Measurements from ENCODE around the gene NKX2-8.

The NKX2-8 gene

DNA sequence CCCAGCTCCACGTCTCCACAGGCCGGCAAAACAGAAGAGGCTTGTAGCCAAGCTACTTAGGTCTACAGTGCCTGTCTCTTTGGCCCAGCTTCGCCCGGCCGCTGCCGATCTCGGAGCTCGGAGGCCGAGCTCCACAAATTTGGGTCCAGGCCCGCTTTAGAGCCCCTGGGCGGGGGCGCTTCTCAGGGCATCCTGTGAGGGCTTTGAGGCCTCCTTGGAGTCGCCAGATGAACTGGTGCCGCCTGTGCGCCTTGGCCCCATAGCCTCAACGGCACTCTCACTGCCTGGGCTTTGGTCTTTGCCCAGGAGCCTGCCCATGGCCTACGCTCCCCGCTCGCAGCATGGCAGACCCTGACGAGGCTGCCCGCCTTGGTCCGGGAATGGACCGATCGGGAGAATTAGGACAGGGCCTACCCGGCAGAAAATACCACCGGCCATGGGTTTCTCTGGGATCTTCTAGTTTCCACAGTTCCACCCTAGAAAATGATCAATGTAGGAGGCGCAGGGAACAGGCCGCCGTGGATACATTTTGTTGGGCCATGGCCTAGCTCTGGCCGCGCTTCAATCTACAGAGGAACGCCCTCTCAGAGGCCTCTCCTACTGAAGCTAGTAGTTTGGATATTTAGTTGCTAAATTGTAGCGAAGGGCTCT is 953 bp upstream of the NKX2-8 start:
- Histone ChIP-seq H2AFZ (ENCODE audit: low read length) (no peak overlapping the region), H3K4me3 (ENCODE audit: low read length) (no peak overlapping the region), H3K4me1 (ENCODE audit: low read length) (no peaks in the 10 kb centered on the region), H3K27ac (ENCODE audit: low read length) (no peak overlapping the region), H3K9ac (ENCODE audit: low read length) (no peak overlapping the region), H3K4me2 (ENCODE audit: low read depth, low read length) (no peak overlapping the region), H3F3A (ENCODE audit: insufficient read depth, low read length) (no peaks in the 10 kb centered on the region), H3K79me2 (ENCODE audit: low read length) (no peaks in the 10 kb centered on the region), H3K36me3 (replicated peaks; ENCODE audit: insufficient read depth, low read length) (no peaks in the 10 kb centered on the region), H3K9me2 (replicated peaks; ENCODE audit: insufficient read depth, low read length) (no peaks in the 10 kb centered on the region), H3K9me3 (replicated peaks; ENCODE audit: insufficient read depth, low read length) (no peaks in the 10 kb centered on the region), H4K20me1 (ENCODE audit: insufficient read depth, low read length) (no peaks in the 10 kb centered on the region), H3K27me3 (replicated peaks; ENCODE audit: insufficient read depth, low read length) (no peaks in the 10 kb centered on the region)
- no peak for TF ChIP-seq CTCF (IDR thresholded peaks at IDR 0.05; ENCODE audit: low read length)
- no peak for TF ChIP-seq EZH2phosphoT487 (IDR thresholded peaks at IDR 0.05; ENCODE audit: low read length)
- no peak for TF ChIP-seq EZH2 (optimal IDR thresholded peaks at IDR 0.05; ENCODE audit: low read depth, low read length)
- no peak for DNase-seq

GRCh38 chr14:36582874-36583241 is 444 bp upstream of the NKX2-8 start:
- no peaks in the 10 kb centered on the region for H3K27me3 ChIP-seq (replicated peaks; ENCODE audit: insufficient read depth, low read length)
- H3K4me2 ChIP-seq (ENCODE audit: low read depth, low read length) = no peak overlapping the region

GRCh38 chr14:36580856-36581831 is 1.3 kb downstream of the NKX2-8 start:
- Histone ChIP-seq H3K36me3 (replicated peaks; ENCODE audit: insufficient read depth, low read length) (no peaks in the 10 kb centered on the region), H3K9ac (ENCODE audit: low read length) (no peak overlapping the region), H4K20me1 (ENCODE audit: insufficient read depth, low read length) (no peaks in the 10 kb centered on the region), H3K79me2 (ENCODE audit: low read length) (no peaks in the 10 kb centered on the region), H3K9me3 (replicated peaks; ENCODE audit: insufficient read depth, low read length) (no peaks in the 10 kb centered on the region), H3F3A (ENCODE audit: insufficient read depth, low read length) (no peaks in the 10 kb centered on the region), H3K27me3 (replicated peaks; ENCODE audit: insufficient read depth, low read length) (no peaks in the 10 kb centered on the region), H3K4me2 (ENCODE audit: low read depth, low read length) (no peak overlapping the region), H2AFZ (ENCODE audit: low read length) (no peak overlapping the region), H3K4me1 (ENCODE audit: low read length) (no peaks in the 10 kb centered on the region), H3K4me3 (ENCODE audit: low read length) (no peak overlapping the region), H3K27ac (ENCODE audit: low read length) (no peak overlapping the region), H3K9me2 (replicated peaks; ENCODE audit: insufficient read depth, low read length) (no peaks in the 10 kb centered on the region)
- TF ChIP-seq EZH2 (optimal IDR thresholded peaks at IDR 0.05; ENCODE audit: low read depth, low read length) (no peak), EZH2phosphoT487 (IDR thresholded peaks at IDR 0.05; ENCODE audit: low read length) (no peak), CTCF (IDR thresholded peaks at IDR 0.05; ENCODE audit: low read length) (no peak)
- no peak for DNase-seq

More at GRCh38 chr14:36582874-36583241, 444 bp upstream of the NKX2-8 start:
- no peaks in the 10 kb centered on the region for H3K9me3 ChIP-seq (replicated peaks; ENCODE audit: insufficient read depth, low read length)
- H3K9ac ChIP-seq (ENCODE audit: low read length) = no peak overlapping the region
- no peak overlapping the region for H3K27ac ChIP-seq (ENCODE audit: low read length)
- no peaks in the 10 kb centered on the region for H3K4me1 ChIP-seq (ENCODE audit: low read length)
- no peaks in the 10 kb centered on the region for H3K79me2 ChIP-seq (ENCODE audit: low read length)
- no peak overlapping the region for H3K4me3 ChIP-seq (ENCODE audit: low read length)
- H3K36me3 ChIP-seq (replicated peaks; ENCODE audit: insufficient read depth, low read length) = no peaks in the 10 kb centered on the region
- H2AFZ ChIP-seq (ENCODE audit: low read length) = no peak overlapping the region
- no peak for DNase-seq
- no peaks in the 10 kb centered on the region for H4K20me1 ChIP-seq (ENCODE audit: insufficient read depth, low read length)
- H3K9me2 ChIP-seq (replicated peaks; ENCODE audit: insufficient read depth, low read length) = no peaks in the 10 kb centered on the region
- no peaks in the 10 kb centered on the region for H3F3A ChIP-seq (ENCODE audit: insufficient read depth, low read length)
- TF ChIP-seq EZH2phosphoT487 (IDR thresholded peaks at IDR 0.05; ENCODE audit: low read length) = no peak
- no peak for TF ChIP-seq EZH2 (optimal IDR thresholded peaks at IDR 0.05; ENCODE audit: low read depth, low read length)
- no peak for TF ChIP-seq CTCF (IDR thresholded peaks at IDR 0.05; ENCODE audit: low read length)

Measured in MM.1S (cell line).